Activated CD4-positive, alpha-beta T cell treated with anti-CD3 and anti-CD28 coated beads for 1 hour (primary cell): ENCODE measurements around the gene HMCN1.

Experiments used
- DNase-seq: peaks from one replicate; pipeline ENCODE4 v3.0.0-alpha.2; 2020

Gene HMCN1

GRCh38 chr1:185973645-185974044 lies 239.5 kb downstream of the HMCN1 start:
- no peak for DNase-seq

DNA sequence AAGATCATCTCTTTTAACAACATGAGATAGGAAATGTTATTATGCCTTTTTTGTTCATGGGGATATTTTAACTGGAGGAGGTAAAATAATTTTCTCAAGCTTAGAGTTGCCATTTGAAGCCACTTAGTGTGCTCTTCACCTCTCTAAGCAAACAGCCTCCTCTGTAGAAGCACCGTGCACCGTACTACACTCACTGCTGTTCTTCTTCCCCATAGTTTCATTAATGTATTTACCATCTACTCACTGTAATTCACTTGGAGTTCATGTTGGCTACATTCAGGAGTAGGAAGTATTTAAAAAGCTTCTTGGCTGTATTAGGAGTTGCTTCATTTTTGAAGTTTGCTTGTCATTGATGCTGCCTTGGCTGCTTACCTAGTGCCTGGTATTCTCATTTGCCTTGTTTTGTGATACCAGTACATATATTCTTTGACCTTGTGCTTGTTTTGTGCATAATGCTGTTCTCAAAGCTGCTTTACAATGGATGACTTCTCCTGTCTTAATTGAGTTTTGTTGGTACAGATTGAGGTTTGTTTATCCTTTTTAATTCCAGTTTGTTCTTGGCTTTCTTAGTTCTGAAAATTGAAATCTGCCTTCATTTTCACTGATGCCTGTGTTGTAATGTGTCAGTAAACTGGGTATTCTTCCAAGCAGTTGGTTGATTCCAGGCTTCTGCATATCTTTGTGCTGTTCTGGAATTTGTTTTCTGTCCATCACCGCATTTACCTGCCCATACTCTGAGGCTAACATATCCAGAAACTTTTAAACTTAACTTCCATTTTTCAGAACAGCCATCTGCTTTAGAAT lies 240.4 kb downstream of the HMCN1 start:
- DNase-seq: no peak

DNA sequence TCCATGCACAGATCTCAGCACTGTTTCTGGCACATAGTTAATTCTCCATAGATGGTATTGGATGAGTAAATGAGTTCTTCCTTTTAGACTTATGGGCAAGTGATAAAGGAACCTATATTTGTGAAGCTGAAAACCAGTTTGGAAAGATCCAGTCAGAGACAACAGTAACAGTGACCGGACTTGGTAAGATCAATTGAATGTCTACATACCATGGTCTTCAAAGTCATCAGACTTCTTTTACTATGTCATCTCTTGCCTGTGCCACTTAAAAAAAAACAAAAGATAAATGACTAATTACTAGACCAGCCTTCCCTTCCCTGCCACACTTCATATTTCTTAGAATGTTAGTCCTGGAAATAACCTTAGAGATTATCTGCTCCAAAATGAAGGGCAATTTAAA lies 246.7 kb downstream of the HMCN1 start:
- no peak for DNase-seq

DNA sequence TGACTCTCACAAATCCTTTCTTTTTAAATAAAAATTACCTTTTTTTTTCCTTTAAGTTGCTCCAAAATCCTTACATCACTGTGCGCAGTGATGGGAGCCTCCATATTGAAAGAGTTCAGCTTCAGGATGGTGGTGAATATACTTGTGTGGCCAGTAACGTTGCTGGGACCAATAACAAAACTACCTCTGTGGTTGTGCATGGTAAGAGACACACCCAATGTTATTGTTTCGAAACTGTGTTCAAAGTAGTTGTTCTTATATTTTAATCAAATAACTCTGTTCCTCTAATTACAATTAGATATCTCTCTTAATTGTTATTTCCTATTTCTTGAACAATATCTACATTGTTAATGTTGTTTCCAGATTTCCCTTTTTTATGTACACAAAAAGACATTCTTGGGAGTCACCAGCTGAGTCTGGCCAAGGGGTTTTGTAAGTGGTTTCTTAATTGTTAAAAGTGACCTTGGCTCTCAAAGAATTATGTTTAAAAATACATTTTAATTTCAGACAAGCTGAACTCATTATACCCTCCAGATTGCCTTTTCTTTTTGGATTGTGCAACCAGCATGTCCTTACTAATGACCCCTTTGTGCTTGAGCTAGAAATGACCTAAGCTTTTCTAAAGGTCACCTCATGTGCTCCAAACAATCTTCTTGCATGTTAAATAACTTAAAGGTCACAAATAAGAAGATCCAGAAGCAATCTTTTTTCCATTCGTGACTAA lies 250.1 kb downstream of the HMCN1 start:
- no peak for DNase-seq

GRCh38 chr1:185987611-185988321 lies 253.6 kb downstream of the HMCN1 start:
- DNase-seq: no peak

- no peak for DNase-seq
Measured at GRCh38 chr1:185990565-185990964, 256.4 kb downstream of the HMCN1 start.

DNA sequence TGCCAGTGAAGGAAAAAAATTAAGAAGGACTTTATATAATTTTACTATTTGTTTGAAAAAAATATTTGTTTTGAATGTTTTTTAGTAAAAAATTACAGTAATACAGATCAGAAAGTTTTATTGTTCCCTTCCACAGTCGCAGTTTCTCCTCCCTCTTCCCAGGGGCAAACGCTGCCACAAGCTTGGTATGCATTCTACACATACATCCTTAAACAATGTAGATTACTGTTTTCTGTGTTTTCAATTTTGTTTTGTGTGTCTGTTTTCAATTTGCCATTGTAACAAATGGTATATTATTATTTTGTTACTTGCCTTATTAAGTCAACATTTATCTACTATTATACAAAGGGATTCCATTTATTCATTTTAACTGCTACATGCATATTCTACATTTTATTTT lies 257.1 kb downstream of the HMCN1 start:
- no peak for DNase-seq

DNA sequence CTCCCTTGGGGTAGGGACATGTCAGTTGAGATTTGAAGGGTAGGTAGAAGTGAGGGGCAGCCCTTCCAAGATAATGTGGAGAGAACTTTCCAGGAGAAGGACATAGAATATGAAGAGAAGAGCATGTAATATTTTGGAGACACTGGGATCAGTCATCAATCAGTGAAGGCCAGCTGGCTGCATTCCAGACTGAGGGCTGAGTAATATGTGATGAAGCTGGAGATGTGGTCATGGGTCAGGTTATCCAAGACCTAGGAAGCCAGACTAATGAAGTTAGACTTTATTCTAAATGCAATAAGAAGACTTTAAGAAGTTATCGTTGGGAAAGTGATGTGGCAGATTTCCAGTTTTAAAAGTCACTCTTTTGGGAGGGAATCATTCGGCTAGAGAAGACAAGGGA lies 262.0 kb downstream of the HMCN1 start:
- DNase-seq: no peak

DNA sequence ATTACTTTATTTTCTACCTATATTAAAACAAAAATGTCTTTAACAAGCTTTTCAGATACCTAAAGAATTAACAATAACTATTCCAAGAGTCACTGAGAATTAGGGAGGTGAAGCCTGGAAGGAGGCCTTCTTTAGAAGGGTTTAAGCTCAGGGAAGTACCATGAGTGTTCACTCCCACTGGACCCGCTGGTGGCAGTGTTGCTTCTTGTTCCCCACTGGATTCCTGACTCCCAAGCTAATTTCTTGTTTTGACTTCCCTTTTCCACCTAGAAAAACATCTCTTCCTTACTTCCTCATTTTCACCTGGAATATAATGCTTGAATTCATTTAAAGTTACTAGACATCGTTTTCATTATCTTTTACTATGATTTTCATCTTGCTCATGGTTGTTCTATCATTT lies 264.2 kb downstream of the HMCN1 start:
- DNase-seq: no peak

DNA sequence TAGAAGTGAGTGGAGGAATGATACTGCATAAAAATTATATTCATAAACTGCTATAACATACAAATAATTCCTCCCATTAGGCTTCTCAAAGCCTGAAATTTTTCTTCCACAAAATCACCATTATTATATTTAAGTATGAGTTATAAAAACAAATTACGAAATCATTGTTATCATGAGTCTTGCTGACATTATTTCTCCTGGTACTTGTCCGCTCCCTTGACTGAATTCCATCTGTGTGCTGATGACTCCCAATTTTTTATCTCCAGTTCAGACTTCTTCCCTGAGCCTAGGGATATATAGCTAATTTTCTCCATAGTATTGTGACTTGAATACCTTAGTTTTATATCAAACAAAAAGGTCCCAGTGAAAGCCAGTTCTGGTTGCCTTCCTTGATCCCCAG lies 268.2 kb downstream of the HMCN1 start:
- no peak for DNase-seq

GRCh38 chr1:186009039-186009737 lies 275.0 kb downstream of the HMCN1 start:
- no peak for DNase-seq

DNA sequence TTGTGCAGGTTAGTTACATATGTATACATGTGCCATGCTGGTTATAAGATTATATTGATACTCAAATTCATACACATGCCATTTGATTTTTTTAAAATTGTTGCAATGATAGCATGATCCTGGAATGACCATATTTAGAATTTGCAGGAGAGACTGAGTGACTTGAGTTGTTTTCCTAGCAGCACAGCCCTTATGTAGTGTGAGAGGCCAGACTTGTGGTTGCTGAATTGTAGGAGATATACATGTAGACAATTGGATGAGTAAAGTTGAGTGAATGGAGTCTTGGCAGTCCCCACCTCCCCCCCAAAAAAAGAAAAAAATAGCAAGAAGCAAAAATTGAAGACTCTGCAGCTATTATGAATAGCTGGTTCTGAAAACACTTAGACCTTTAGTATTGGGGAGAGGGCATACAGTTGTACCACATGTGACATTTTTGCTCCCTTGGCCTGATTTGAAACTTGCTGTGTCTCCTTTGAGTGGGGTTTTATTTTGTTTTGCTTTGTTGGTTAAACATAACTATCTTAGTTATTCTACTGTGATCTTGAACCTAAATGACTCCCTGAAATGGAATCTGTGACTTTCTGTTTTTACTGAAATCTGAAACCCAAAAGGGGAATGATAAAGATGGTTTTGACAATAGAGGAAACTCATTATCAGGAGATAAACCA lies 280.3 kb downstream of the HMCN1 start:
- DNase-seq: no peak

GRCh38 chr1:186016856-186017255 lies 282.7 kb downstream of the HMCN1 start:
- DNase-seq: no peak

GRCh38 chr1:186022184-186022583 lies 288.0 kb downstream of the HMCN1 start:
- no peak for DNase-seq

DNA sequence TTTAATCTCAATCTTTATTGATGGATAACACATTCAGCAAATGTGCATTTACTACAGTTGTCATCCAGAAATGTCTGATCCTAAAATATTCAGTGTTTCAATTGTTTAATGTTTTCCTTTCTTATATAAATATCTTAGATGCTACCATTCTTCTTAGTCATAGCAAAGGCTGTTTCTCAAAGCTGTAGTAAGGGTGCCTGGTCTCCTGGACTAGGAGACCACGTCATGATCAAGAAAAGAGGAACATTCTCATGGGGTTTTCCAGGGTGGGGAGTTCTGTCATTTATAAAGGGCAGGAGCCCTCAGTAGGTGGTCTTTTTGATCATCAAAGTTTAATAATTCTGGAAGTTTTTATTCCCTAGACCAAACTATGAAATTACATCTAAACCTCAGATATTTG lies 292.8 kb downstream of the HMCN1 start:
- no peak for DNase-seq

- DNase-seq: no peak
Measured at GRCh38 chr1:186027621-186028020, 293.4 kb downstream of the HMCN1 start.

DNA sequence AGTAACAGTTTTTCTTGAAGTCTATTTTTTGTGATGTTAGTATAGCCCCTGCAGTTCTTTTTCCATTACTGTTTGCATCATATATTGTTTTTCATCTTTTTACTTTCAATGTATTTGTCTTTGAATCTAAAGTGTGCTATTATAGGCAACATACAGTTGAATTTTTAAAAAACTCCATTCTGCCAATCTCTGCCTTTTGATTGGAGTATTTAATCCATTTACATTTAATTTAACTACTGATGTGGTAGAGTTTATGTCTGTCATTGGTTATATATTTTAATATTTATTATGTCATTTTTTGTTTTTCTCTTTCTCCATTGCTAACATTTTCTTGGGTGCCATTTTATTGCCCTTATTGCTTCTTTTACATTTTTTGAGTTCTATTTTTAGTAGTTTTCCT lies 296.3 kb downstream of the HMCN1 start:
- DNase-seq: no peak

DNA sequence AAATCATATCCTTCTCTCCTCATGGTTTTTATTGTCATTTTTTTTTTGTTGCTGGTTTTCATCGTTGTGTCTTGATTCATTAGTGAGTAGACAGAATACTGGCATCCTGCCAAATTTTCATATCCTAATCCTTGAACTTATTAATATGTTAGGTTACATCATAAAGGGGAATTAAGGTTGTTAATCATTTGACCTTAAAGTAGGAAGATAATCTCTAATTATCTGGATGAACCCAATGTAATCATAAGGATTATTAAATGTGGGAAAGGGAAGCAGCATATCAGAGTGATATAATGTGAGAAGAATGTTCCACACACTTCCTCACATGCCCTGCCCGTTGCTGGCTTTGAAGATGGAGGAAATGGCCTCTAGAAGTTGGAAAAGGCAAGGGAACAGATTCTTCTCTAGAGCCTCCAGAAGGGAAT lies 299.7 kb downstream of the HMCN1 start:
- no peak for DNase-seq

GRCh38 chr1:186042230-186042629 lies 308.0 kb downstream of the HMCN1 start:
- no peak for DNase-seq

DNA sequence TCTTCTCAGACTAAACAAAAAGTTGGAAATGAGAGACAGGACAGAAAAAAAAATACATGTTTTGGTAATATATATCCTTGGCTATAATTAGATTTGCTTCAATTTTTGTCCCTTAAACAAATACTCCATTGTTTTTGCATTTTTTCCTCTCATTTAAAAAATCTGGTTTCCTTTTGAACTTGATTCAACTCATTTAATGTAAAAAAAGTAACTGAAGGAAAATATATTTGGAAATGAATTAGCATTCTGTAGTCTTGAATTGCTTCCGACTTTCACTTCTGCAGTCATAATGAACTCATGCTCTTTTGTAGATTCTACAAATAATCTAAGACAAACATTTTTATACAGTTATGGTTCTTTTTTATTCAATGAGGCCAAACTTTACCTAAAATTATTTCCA lies 309.1 kb downstream of the HMCN1 start:
- DNase-seq: no peak

GRCh38 chr1:186044079-186044685 lies 310.0 kb downstream of the HMCN1 start:
- DNase-seq: no peak
